ENCODE results near the gene TSPAN19.

DNA sequence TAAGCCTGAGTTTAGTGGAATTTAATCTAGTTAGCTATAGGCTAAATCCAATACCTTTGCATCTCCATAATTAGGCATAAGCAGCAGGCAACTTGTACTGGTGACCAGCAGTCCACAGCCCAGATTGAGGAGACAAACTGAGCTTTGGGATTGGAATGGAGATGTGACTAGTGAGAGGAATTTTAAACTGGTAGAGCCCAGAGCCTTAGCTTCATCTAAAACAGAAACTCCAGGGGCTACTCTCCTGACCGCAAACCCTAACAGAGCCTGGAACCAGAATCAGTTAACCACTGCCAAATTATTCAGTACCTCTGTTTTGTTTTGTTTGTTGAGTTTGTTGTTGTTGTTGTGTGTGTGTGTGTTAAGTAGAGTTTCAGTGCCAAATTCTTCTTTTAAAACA is 53.2 kb downstream of the TSPAN19 start:
- TF ChIP-seq, protein P1, sequence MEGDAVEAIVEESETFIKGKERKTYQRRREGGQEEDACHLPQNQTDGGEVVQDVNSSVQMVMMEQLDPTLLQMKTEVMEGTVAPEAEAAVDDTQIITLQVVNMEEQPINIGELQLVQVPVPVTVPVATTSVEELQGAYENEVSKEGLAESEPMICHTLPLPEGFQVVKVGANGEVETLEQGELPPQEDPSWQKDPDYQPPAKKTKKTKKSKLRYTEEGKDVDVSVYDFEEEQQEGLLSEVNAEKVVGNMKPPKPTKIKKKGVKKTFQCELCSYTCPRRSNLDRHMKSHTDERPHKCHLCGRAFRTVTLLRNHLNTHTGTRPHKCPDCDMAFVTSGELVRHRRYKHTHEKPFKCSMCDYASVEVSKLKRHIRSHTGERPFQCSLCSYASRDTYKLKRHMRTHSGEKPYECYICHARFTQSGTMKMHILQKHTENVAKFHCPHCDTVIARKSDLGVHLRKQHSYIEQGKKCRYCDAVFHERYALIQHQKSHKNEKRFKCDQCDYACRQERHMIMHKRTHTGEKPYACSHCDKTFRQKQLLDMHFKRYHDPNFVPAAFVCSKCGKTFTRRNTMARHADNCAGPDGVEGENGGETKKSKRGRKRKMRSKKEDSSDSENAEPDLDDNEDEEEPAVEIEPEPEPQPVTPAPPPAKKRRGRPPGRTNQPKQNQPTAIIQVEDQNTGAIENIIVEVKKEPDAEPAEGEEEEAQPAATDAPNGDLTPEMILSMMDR (IDR thresholded peaks at IDR 0.05), result no peak
- TF ChIP-seq YY1 (IDR thresholded peaks at IDR 0.05; ENCODE audit: low read depth) (no peak), TAF1 (IDR thresholded peaks at IDR 0.05; ENCODE audit: borderline replicate concordance, low read depth, low read length) (no peak), ZBTB33 (IDR thresholded peaks at IDR 0.05; ENCODE audit: borderline replicate concordance, low read depth) (no peak), FOXM1 (IDR thresholded peaks at IDR 0.05; ENCODE audit: low read depth) (no peak), EZH2phosphoT487 (IDR thresholded peaks at IDR 0.05; ENCODE audit: borderline replicate concordance, low read depth) (no peak), POLR2AphosphoS5 (IDR thresholded peaks at IDR 0.05; ENCODE audit: low read depth, low read length) (no peak), SIN3A (IDR thresholded peaks at IDR 0.05; ENCODE audit: borderline replicate concordance, low read depth, low read length) (no peak), TEAD4 (IDR thresholded peaks at IDR 0.05; ENCODE audit: borderline replicate concordance, insufficient read depth) (no peak)
- TF ChIP-seq, protein P2, sequence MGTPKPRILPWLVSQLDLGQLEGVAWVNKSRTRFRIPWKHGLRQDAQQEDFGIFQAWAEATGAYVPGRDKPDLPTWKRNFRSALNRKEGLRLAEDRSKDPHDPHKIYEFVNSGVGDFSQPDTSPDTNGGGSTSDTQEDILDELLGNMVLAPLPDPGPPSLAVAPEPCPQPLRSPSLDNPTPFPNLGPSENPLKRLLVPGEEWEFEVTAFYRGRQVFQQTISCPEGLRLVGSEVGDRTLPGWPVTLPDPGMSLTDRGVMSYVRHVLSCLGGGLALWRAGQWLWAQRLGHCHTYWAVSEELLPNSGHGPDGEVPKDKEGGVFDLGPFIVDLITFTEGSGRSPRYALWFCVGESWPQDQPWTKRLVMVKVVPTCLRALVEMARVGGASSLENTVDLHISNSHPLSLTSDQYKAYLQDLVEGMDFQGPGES (IDR thresholded peaks at IDR 0.05; ENCODE audit: low read depth, low read length), result no peak

Measured in SK-N-SH (cell line).